ENCODE data around the gene TRHDE. TPM values are rescaled to one million over a fixed set of nuclear protein-coding genes. Genes with fewer than 3 reads are reported as not detected.

TRHDE gene
- total and polyA plus RNA-seq, 9 of the 15 experiments (the other 6 are each of a cell fraction or from before 2014, with no cell fraction given), result 0.03 to 0.29 (median 0.09) TPM

GRCh38 chr12:72388322-72388721 is 116.2 kb downstream of the TRHDE start:
- Histone ChIP-seq H3K4me2 (ENCODE audit: insufficient read depth, low read length) (no peak overlapping the region), H3K9me1 (ENCODE audit: control insufficient read depth, insufficient read depth, low read length) (no peaks in the 10 kb centered on the region), H2AFZ (ENCODE audit: low read depth, low read length) (no peak overlapping the region), H3K9me3 (replicated peaks; ENCODE audit: control insufficient read depth, insufficient read depth, low read depth, low read length) (no peaks in the 10 kb centered on the region), H3K4me3 (no peak overlapping the region), H3K79me2 (ENCODE audit: control insufficient read depth, insufficient read depth, low read length) (no peaks in the 10 kb centered on the region), H3K36me3 (ENCODE audit: control insufficient read depth, insufficient read depth, low read length) (no peaks in the 10 kb centered on the region), H3K9ac (ENCODE audit: insufficient read depth in 1 of 2, low read depth in 2 of 2, low read length in 2 of 2) (no peak overlapping the region), H4K20me1 (replicated peaks; ENCODE audit: control insufficient read depth, insufficient read depth, low read length) (no peaks in the 10 kb centered on the region), H3K4me1 (replicated peaks in 1 of 2; ENCODE audit: control insufficient read depth in 2 of 2, insufficient read depth in 2 of 2, low read length in 2 of 2) (no peaks in the 10 kb centered on the region), H3K27me3 (ENCODE audit: control insufficient read depth in 2 of 2, insufficient read depth in 2 of 2, low read length in 2 of 2) (no peaks in the 10 kb centered on the region), H3K27ac (ENCODE audit: extremely low read depth, low read depth, low read length) (no peak overlapping the region)
- ATAC-seq, result no peak
- in situ Hi-C loops (cut with MboI) (no loop called here), intact Hi-C loops (cut with micrococcal nuclease) (no loop called here)
- no peak for DNase-seq (ENCODE audit: extremely low read depth in 1 of 4, low spot score in 3 of 4)
- POLR2A ChIA-PET, result no interaction called here
- no peak for FAIRE-seq
- CTCF ChIA-PET (ENCODE audit: low intra/inter-chr PET ratio), result no interaction called here
- no TSS peak for BruUV-seq (replicated peaks)
- TF ChIP-seq ZNF780A (CRISPR knock-in tag; IDR thresholded peaks at IDR 0.05) (no peak), POLR2G (IDR thresholded peaks at IDR 0.05; ENCODE audit: low read depth, low read length) (no peak), MGA (IDR thresholded peaks at IDR 0.05) (no peak), ZNF175 (CRISPR knock-in tag; IDR thresholded peaks at IDR 0.05; ENCODE audit: low read depth) (no peak), NEUROD1 (IDR thresholded peaks at IDR 0.05; ENCODE audit: borderline replicate concordance, low read depth, low read length, partially characterized antibody) (no peak), BCLAF1 (IDR thresholded peaks at IDR 0.05; ENCODE audit: borderline replicate concordance in 1 of 2, control insufficient read depth in 1 of 2, low read depth in 2 of 2, low read length in 1 of 2) (no peak), MCM3 (IDR thresholded peaks at IDR 0.05) (no peak), NCOA2 (IDR thresholded peaks at IDR 0.05; ENCODE audit: partially characterized antibody in 2 of 2) (no peak), ZNF384 (IDR thresholded peaks at IDR 0.05; ENCODE audit: low read depth, low read length) (no peak)
